HL-60 (cell line): ENCODE measurements around the gene SLC17A7.

Source experiments
- DNase-seq, 2 experiments: peaks; one replicate each; pipeline ENCODE4 v3.0.0-alpha.2; 2010 to 2020; ENCODE audit warnings: low read depth in 1 of 2, low spot score in 1 of 2
- H3K27ac ChIP-seq: fragments of 250-450 bp; sonication (Bioruptor Pico); replicated peaks from 2 replicates; pipeline ENCODE4 v1.5.1; 2020; ENCODE audit warnings: mild to moderate bottlenecking, moderate library complexity
- H3K27me3 ChIP-seq: fragments of 250-450 bp; sonication (Bioruptor Pico); 2 replicates; pipeline ENCODE4 v1.5.1; 2021; ENCODE audit warnings: mild to moderate bottlenecking, moderate library complexity; ENCODE audit not compliant: insufficient read depth, poor library complexity, severe bottlenecking
- H3K4me3 ChIP-seq: replicated peaks from 2 replicates; pipeline ENCODE4 v1.5.1; 2011; ENCODE audit warnings: mild to moderate bottlenecking, control low read depth, low read length; ENCODE audit not compliant: insufficient read depth
- GABPA ChIP-seq: IDR thresholded peaks from 2 replicates; pipeline ENCODE4 v1.6.1; 2012; ENCODE audit warnings: low read depth
- POLR2AphosphoS5 ChIP-seq: IDR thresholded peaks from 2 replicates; pipeline ENCODE4 v1.6.1; 2012; ENCODE audit warnings: low read depth
- SPI1 ChIP-seq: IDR thresholded peaks from 2 replicates; pipeline ENCODE4 v1.6.1; 2012; ENCODE audit warnings: low read depth, mild to moderate bottlenecking, borderline replicate concordance
- TF ChIP-seq, protein P1 (sequence below): IDR thresholded peaks from one replicate; pipeline ENCODE4 v1.5.1; 2011; ENCODE audit warnings: low read length, control low read depth, inconsistent platforms; ENCODE audit not compliant: insufficient read depth
- TF ChIP-seq, protein P2 (sequence below): IDR thresholded peaks from 2 replicates; pipeline ENCODE4 v1.6.1; 2012; ENCODE audit warnings: low read depth; ENCODE audit not compliant: insufficient replicate concordance

The SLC17A7 gene

DNA sequence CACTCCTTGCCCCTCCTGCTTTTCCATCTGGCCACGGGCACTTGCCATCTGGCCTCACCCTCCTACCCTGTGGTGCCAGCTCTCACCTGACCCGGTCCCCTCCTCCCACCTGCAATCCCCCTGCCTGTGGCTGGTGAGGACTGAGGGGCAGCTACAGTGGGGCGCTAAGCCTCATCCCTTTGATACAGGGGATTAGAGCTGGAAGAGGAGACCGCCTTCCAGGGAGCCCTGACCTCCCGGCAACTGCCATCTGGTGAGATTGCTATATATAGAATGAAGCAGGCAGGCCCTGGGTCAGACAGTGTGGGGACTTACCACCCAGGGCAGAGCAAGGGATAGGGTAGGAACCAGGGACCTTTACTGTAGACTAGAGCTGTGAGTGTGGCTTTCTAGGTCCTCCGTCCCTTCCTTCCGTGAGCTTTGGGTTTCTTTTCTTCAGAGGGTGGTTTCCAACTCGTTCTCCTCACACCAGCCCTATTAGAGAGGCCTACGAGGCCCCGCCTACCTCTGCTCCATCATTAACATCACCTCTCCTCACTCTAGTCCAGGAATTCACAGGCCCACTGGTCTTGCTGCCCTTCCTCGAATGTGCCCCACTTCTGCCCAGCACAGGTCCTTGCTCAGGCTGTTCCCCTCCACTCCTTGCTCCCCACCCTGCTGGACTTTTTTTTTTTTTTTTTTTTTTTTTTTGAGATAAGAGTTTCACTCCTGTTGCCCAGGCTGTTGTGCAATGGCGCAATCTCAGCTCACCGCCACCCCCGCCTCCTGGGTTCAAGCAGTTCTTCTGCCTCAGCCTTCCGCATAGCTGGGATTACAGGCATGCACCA is 45.5 kb downstream of the SLC17A7 start:
- H3K4me3 ChIP-seq = no peak overlapping the region
- DNase-seq = no peak
- no peak for TF ChIP-seq SPI1
- TF ChIP-seq GABPA = no peak
- TF ChIP-seq, protein P1, sequence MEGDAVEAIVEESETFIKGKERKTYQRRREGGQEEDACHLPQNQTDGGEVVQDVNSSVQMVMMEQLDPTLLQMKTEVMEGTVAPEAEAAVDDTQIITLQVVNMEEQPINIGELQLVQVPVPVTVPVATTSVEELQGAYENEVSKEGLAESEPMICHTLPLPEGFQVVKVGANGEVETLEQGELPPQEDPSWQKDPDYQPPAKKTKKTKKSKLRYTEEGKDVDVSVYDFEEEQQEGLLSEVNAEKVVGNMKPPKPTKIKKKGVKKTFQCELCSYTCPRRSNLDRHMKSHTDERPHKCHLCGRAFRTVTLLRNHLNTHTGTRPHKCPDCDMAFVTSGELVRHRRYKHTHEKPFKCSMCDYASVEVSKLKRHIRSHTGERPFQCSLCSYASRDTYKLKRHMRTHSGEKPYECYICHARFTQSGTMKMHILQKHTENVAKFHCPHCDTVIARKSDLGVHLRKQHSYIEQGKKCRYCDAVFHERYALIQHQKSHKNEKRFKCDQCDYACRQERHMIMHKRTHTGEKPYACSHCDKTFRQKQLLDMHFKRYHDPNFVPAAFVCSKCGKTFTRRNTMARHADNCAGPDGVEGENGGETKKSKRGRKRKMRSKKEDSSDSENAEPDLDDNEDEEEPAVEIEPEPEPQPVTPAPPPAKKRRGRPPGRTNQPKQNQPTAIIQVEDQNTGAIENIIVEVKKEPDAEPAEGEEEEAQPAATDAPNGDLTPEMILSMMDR = no peak
- no peak for TF ChIP-seq POLR2AphosphoS5
- TF ChIP-seq, protein P2, sequence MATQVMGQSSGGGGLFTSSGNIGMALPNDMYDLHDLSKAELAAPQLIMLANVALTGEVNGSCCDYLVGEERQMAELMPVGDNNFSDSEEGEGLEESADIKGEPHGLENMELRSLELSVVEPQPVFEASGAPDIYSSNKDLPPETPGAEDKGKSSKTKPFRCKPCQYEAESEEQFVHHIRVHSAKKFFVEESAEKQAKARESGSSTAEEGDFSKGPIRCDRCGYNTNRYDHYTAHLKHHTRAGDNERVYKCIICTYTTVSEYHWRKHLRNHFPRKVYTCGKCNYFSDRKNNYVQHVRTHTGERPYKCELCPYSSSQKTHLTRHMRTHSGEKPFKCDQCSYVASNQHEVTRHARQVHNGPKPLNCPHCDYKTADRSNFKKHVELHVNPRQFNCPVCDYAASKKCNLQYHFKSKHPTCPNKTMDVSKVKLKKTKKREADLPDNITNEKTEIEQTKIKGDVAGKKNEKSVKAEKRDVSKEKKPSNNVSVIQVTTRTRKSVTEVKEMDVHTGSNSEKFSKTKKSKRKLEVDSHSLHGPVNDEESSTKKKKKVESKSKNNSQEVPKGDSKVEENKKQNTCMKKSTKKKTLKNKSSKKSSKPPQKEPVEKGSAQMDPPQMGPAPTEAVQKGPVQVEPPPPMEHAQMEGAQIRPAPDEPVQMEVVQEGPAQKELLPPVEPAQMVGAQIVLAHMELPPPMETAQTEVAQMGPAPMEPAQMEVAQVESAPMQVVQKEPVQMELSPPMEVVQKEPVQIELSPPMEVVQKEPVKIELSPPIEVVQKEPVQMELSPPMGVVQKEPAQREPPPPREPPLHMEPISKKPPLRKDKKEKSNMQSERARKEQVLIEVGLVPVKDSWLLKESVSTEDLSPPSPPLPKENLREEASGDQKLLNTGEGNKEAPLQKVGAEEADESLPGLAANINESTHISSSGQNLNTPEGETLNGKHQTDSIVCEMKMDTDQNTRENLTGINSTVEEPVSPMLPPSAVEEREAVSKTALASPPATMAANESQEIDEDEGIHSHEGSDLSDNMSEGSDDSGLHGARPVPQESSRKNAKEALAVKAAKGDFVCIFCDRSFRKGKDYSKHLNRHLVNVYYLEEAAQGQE = no peak
- H3K27me3 ChIP-seq = peaks cover 3% of the 10 kb centered on the region
- no peak overlapping the region for H3K27ac ChIP-seq

DNA sequence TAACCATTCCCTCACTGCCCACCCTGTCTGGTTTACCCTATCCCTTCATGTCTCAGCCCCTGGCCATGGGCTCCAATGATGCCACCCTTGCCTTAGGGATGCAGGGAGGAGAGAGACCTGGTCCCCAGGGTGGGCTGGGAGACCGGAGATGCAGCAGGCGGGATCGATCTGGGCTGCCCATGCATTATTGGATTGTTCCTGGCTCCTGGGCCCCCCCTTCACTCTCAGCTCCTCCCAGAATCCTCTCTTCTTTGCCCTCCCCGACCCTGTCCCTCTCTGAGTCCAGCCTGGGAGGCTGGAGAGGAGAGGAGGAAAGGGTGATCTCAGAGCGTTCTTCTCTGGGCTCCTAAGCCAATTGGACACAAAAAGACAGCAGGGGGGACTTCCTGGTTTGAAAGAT is 47.4 kb downstream of the SLC17A7 start:
- H3K27me3 ChIP-seq = peaks cover 3% of the 10 kb centered on the region
- no peak for DNase-seq
- TF ChIP-seq POLR2AphosphoS5 (no peak), SPI1 (no peak), GABPA (no peak)
- TF ChIP-seq, protein P2 = no peak
- TF ChIP-seq, protein P1 = no peak
- H3K27ac ChIP-seq = no peak overlapping the region
- H3K4me3 ChIP-seq = no peak overlapping the region

- H3K27ac ChIP-seq = no peak overlapping the region
- DNase-seq = peak; percentile 50 to 77
- H3K4me3 ChIP-seq = no peak overlapping the region
- peaks cover 3% of the 10 kb centered on the region for H3K27me3 ChIP-seq
- TF ChIP-seq, protein P1 = peak; percentile 77
- TF ChIP-seq SPI1 = no peak
Observed at GRCh38 chr19:49391581-49392399, 49.5 kb downstream of the SLC17A7 start.
